Measurements from ENCODE around the gene ADAMTSL3.

Gene ADAMTSL3

GRCh38 chr15:83970295-83970890 is 316.5 kb downstream of the ADAMTSL3 start:
- no peak for DNase-seq (ENCODE audit: low read depth in 2 of 2)

DNA sequence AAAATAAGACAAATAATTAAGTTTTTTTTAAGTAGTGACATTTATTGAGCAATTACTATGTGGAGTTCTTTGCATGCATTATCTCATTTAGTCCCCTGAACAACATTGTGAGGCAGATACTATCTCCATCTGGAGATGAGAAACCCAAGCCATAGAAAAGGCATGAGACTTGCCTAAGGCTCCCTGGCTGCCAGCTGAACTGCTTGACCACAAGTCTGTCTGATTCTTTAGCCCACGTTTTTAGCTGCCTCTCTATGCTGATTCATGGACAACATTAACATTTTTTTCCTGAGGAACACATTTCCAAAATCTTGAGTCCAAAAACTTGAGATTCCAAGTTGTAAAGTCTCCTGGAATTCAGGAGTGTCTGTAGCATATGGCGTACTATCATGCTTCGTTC is 318.1 kb downstream of the ADAMTSL3 start:
- DNase-seq (ENCODE audit: low read depth in 2 of 2) = no peak

DNA sequence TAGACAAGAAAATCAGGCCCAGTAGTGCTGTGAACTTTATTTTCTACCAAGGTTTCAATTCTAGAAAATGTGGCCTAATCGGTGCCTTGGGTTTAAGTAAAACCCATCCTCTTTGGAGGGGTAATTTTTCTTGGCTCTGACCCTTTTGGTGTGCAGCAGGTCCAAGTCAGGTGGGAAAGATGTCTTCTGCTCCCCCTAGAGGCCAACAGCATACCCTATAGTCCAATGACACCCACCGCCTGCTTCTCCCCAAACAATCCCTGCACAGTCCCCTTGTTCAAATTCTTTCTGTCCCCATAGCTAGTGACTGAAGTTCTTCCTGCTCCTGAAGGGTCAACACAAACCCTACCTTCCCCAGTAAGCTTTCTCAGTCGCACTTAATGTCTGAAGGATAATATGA is 319.9 kb downstream of the ADAMTSL3 start:
- DNase-seq (ENCODE audit: low read depth in 2 of 2) = no peak

GRCh38 chr15:83977992-83978391 is 324.1 kb downstream of the ADAMTSL3 start:
- DNase-seq (ENCODE audit: low read depth in 2 of 2) = no peak

DNA sequence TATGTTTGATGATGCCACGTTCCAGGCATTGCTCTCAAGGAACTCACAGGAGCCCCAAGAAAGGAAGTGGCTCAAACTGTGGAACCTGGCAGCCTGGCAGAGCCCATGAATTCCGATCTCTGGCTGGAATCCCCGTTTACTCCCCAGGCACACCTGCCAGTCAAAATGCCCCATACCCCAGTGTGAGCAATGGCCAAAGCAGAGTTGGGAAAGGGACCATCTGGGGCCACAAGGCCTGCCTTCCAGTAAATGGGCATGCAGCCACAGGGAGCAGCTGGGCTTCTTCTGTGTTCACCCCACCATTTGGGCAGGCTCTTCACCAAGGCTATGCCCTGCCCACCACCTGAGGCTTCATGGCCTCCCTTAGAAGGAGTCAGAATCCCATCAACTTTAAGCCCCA is 324.7 kb downstream of the ADAMTSL3 start:
- DNase-seq (ENCODE audit: low read depth in 2 of 2) = no peak

DNA sequence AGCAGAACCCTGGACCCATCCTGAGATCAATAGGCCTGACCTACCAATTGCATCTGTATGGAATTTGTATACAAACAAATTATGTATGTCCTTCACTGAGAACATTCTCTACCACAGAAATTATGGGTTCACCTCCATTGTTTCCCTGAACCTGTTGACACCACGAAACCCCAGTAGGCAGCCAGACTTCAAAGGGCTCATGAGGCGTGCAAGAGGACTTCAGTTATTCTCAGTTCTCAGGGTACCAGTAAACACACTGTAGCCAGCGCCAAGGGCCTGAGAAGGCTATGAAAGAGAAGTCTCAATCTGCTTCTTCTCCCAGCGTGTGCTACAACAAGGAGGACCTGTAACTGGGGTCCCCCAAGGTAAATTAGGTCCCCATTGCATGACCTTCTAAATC is 326.7 kb downstream of the ADAMTSL3 start:
- DNase-seq (ENCODE audit: low read depth in 2 of 2) = no peak

GRCh38 chr15:83982748-83983147 is 328.8 kb downstream of the ADAMTSL3 start:
- DNase-seq (ENCODE audit: low read depth in 2 of 2) = no peak

DNA sequence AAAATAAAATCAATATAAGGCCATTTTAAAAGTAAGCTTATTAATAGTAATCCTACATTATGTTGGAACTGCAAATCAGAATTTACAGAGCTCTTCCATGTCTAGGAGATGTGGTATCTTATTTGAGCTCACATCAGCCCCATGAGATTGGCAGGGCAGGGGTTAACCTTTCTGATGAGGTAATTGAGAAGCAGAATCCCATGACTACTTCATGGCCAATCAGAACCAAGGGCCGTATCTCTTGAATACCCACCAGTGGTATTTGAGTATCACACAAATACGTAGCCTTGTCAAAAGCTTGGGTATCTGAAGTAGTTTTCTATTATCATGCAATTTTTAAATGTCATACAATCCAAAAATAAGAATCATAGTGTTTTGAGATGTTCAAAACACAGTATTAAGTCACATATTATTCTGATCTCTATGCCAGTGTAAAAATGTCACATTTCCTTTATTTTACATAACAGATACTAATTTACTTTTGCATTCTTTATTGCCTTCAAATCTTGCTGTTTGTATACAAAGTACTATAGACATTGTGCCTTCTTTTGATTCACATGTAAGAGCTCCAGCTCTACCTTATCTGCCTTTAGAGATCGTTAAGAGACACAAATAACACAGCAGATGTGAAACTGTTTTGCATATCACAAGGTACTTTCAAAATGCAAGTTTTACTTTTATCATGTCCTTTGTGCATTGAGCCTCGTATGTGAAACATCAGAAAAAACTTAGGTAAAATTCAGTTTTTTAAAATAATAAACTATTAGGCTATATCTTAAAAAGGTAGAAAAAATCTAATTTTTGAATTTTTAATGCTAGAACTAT is 329.9 kb downstream of the ADAMTSL3 start:
- no peak for DNase-seq (ENCODE audit: low read depth in 2 of 2)

GRCh38 chr15:83984601-83985000 is 330.7 kb downstream of the ADAMTSL3 start:
- no peak for DNase-seq (ENCODE audit: low read depth in 2 of 2)

DNA sequence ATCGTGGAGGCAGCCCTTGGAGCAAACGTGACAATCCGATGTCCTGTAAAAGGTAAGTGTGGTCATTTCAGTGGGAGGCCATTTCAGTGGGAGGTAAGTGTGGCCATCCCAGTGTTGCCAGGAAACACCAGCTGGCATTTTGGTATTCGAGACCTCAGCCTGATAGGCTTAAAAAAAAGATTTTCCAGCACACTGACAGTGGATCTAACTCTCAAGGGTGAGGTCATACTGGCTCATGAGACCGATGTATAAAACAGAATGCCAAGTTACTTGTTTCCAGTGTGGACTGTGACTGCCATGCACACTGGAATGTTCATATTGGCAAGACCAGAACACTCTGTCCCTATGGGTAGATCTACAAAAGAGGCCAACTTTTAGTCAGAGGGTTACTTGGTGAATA is 337.2 kb downstream of the ADAMTSL3 start:
- DNase-seq (ENCODE audit: low read depth in 2 of 2) = no peak

DNA sequence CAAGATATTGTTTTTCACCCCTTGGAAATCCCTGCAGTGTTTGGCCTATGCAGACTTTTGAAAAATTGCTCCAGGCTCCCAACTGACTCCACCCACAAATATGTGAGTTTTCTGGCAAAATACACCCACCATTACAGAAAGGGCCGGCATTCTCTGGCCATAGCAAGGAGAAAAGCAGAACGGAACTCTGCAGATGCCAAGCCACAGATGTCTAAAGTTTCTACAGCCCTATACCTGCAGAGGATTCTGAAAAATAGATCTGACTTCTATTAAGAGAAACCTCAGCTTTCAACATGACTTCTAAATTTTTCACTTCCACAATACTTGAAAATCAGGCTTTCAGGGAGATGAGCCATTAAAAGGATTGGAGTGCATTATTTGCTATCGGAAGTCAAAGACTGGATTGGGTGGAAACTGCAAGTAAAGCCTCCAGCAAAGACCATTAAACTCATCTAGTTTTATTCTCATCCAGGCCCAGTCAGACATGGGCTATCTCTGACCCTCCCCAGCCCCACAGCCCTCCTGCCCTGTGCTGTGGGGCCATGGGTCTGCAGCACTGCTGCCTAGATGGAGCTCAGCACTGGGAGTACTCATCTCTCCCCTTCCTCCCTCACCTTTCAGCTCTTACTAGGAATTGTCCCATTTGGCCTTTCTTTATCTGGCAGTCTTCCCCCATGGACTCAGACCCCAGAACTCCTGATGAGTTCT is 338.6 kb downstream of the ADAMTSL3 start:
- no peak for DNase-seq (ENCODE audit: low read depth in 2 of 2)

GRCh38 chr15:83993591-83993990 is 339.7 kb downstream of the ADAMTSL3 start:
- DNase-seq (ENCODE audit: low read depth in 2 of 2) = no peak

- no peak for DNase-seq (ENCODE audit: low read depth in 2 of 2)
Measured at GRCh38 chr15:83998486-83998885, 344.6 kb downstream of the ADAMTSL3 start.

- DNase-seq (ENCODE audit: low read depth in 2 of 2) = no peak
Measured at GRCh38 chr15:83999396-84000135, 345.6 kb downstream of the ADAMTSL3 start.

DNA sequence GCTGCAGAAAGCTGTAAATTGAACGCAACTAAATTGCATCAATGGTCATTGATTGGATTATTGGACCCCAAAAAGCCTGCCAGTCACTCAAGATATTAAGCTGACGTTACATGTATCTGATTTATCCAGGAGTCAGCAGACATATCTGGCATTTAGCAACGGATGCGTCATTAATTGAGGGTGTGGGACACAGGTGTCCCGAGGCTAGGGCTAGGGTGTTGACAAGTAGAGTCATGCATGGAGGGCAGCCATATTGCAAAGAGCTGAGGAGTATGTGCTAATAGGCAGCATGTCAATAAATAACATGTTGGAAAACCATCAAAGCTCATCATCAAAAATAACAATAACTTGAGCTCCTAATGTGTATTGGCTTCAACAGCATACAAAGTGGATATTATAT is 347.1 kb downstream of the ADAMTSL3 start:
- DNase-seq (ENCODE audit: low read depth in 2 of 2) = no peak

- DNase-seq (ENCODE audit: low read depth in 2 of 2) = no peak
Measured at GRCh38 chr15:84001655-84002054, 347.7 kb downstream of the ADAMTSL3 start.

GRCh38 chr15:84003791-84004503 is 350.0 kb downstream of the ADAMTSL3 start:
- DNase-seq (ENCODE audit: low read depth in 2 of 2) = no peak

GRCh38 chr15:84006421-84006820 is 352.5 kb downstream of the ADAMTSL3 start:
- no peak for DNase-seq (ENCODE audit: low read depth in 2 of 2)

GRCh38 chr15:84009616-84010015 is 355.7 kb downstream of the ADAMTSL3 start:
- DNase-seq (ENCODE audit: low read depth in 2 of 2) = no peak

DNA sequence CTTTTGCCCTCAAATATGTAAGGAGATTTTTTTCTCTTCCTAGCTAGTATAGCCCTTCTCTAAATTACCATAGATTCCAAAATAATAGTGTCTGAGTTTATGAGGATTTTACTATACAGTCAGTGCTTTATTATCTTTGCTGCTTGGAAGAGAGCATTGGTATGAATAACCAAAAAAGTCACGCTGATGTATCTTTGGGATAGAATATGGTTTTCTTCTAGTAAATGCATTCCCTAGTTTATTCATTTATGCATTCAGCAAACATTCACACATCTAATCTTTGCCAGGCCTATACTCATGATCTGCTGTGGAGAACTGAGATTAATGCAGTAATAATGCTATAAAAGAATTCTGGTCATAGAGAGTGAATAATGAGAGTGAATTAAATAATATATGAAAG is 356.3 kb downstream of the ADAMTSL3 start:
- no peak for DNase-seq (ENCODE audit: low read depth in 2 of 2)

DNA sequence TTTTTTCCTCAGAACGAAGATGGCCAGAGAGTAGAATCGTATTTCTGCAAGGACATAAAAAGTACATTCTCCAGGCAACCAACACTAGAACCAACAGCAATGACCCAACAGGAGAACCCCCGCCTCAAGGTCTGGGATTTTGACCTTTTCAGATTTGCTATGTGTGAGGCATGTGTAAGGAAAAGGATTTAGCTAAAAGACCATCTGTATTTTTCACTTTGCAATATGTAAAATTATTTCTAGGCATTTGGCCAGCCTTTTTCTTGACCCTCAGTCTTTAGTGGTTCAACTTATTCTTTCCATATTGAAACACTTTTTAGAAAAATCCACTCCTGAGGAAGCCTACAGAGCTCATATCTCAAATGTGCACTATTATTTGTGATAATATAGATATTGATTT is 362.4 kb downstream of the ADAMTSL3 start:
- DNase-seq (ENCODE audit: low read depth in 2 of 2) = no peak

GRCh38 chr15:84022516-84022915 is 368.6 kb downstream of the ADAMTSL3 start:
- no peak for DNase-seq (ENCODE audit: low read depth in 2 of 2)

All from stimulated activated CD4-positive, alpha-beta T cell treated with anti-CD3 and anti-CD28 coated beads, Interleukin-15, amount 100 ng/mL, for 48 hours (primary cell).